Transverse colon (tissue), 3 donors: ENCODE data around the gene FH.

ENCODE experiments used
- CTCF ChIP-seq, 5 experiments: fragments of 200-600 bp in 3 of 5; fragments of 450-650 bp in 2 of 5; sonication (generic) in 3 of 5; IDR thresholded peaks; 1 replicate in 2 of 5; 2 replicates in 3 of 5; pipeline ENCODE4 v1.5.1; 2016 to 2017; ENCODE audit warnings: antibody characterized with exemption in 5 of 5, inconsistent platforms in 3 of 5, mild to moderate bottlenecking in 2 of 5, moderate library complexity in 1 of 5
- EP300 ChIP-seq: sonication (generic); formaldehyde crosslinking; IDR thresholded peaks from one replicate; pipeline ENCODE4 v1.6.1; 2017; ENCODE audit warnings: antibody characterized with exemption, low read depth
- POLR2A ChIP-seq: fragments of 450-650 bp; IDR thresholded peaks from one replicate; pipeline ENCODE4 v1.6.1; 2016; ENCODE audit warnings: antibody characterized with exemption, mild to moderate bottlenecking, moderate library complexity

DNA sequence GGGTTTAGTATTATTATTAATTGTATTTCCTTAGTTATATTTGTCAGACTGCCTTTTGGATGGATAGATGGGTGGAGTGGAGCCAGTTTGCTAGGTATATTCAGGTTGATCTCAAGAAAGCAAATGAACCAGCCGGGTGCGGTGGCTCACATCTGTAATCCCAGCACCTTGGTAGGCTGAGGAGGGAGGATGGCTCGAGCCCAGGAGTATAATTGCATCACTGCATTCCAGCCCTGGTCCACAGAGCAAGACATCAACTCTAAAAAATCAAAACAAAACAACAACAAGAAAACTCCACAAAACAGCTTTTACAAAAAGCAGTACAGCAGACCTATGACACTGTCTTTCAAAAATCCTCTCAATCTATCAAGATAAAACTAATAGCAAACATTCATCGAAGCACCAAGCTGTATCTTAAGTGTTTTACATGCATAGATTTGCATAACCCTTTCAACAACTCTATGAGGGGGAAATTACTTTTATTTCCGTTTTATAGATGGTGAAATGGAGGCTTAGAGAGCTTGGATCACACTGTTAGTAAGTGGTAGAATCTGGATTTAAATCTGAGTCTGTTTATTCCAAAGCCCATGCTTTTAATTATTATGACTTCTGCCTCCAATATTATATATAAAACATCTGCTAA is 38.1 kb upstream of the FH start:
- no peak for TF ChIP-seq EP300
- TF ChIP-seq CTCF (IDR thresholded peaks at IDR 0.05): no peak
- TF ChIP-seq POLR2A: no peak
